ENCODE data around the gene SELENOK.

Gene SELENOK

GRCh38 chr3:53884623-53885022 is 7.0 kb downstream of the SELENOK start:
- no peak for TF ChIP-seq CTCF (IDR thresholded peaks at IDR 0.05; ENCODE audit: borderline replicate concordance, insufficient read depth, low read depth, low read length)
- H3K4me3 ChIP-seq (ENCODE audit: low read depth, low read length), result no peak overlapping the region

DNA sequence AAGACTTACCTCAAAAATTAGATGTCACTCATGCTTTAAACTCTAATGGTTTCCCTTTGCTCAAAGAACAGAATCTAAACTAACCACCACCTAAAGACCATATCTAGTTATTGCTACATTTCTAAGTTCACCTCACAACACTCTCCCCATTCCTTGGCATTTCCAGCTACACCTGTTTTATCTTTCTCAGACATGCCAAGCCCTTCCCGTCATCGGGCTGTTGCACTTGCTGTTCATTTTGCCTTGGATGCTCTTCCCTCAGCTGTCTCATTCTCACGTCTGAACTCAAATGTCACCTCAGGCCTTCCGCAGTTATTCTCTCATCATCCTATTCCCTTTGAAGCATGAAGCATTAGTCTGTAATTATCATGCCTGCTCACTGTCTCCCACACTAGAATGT is 8.7 kb downstream of the SELENOK start:
- no peak for TF ChIP-seq CTCF (IDR thresholded peaks at IDR 0.05; ENCODE audit: borderline replicate concordance, insufficient read depth, low read depth, low read length)
- no peak overlapping the region for H3K4me3 ChIP-seq (ENCODE audit: low read depth, low read length)

- 0 out of 2 replicates have a peak, but pooled peaks have one; percentile 17 for TF ChIP-seq CTCF (IDR thresholded peaks at IDR 0.05; ENCODE audit: borderline replicate concordance, insufficient read depth, low read depth, low read length)
- peak within 1 kb of the TSS; percentile 82 for H3K4me3 ChIP-seq (ENCODE audit: low read depth, low read length)
Observed at GRCh38 chr3:53881691-53882593, 9.7 kb downstream of the SELENOK start, which contains the start of gene ACTR8. Gene ACTR8 (minus strand): TSS chr3:53882152. CDS start chr3:53882101, 51 bp downstream.

- H3K4me3 ChIP-seq (ENCODE audit: low read depth, low read length), result peak overlapping the region; percentile 82
- TF ChIP-seq CTCF (IDR thresholded peaks at IDR 0.05; ENCODE audit: borderline replicate concordance, insufficient read depth, low read depth, low read length), result no peak
Observed at GRCh38 chr3:53880396-53881345, 11.0 kb downstream of the SELENOK start.

GRCh38 chr3:53865732-53866499 is 25.7 kb downstream of the SELENOK start:
- no peak overlapping the region for H3K4me3 ChIP-seq (ENCODE audit: low read depth, low read length)
- no peak for TF ChIP-seq CTCF (IDR thresholded peaks at IDR 0.05; ENCODE audit: borderline replicate concordance, insufficient read depth, low read depth, low read length)

DNA sequence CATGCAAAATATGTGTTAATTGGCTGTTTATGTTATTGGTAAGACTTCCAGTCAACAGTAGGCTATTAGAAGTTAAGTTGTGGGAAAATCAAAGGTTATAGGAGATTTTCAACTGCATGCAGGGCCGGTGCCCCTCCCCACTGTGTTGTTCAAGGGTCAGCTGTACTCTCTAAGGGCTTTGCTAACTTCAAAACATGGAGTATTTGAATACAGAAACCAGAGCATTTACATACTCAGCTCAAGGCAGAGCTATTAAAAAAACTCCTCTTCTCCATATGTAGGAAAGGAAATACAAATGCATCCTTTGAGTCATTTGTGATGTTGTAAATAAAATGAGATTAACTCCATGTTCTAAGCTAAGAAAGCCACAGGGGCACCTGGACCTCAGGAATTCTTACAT is 28.5 kb downstream of the SELENOK start:
- TF ChIP-seq CTCF (IDR thresholded peaks at IDR 0.05; ENCODE audit: borderline replicate concordance, insufficient read depth, low read depth, low read length), result no peak
- H3K4me3 ChIP-seq (ENCODE audit: low read depth, low read length), result no peak overlapping the region

Data from GM12875 (cell line).